GM19452 (cell line): ENCODE data around the gene ACD.

Experiments
- ATAC-seq: cut with Tn5 transposase; IDR thresholded peaks from one replicate; pipeline ENCODE4 v1.9.1; 2021; ENCODE audit not compliant: unreplicated experiment

ACD gene

GRCh38 chr16:67662653-67663010, 2.6 kb upstream of the ACD start:
- ATAC-seq: no peak

- ATAC-seq: no peak
Observed at GRCh38 chr16:67661886-67662652, 2.0 kb upstream of the ACD start.

- ATAC-seq: no peak
Observed at GRCh38 chr16:67661101-67661761, 1.2 kb upstream of the ACD start.

- peak; percentile 77 for ATAC-seq
Observed at GRCh38 chr16:67660564-67661028, 536 bp upstream of the ACD start, which contains the start of gene PARD6A. Gene PARD6A, plus strand, starts transcription at chr16:67660960. Its CDS starts 79 bp downstream, at chr16:67661039.

- no peak for ATAC-seq
Observed at GRCh38 chr16:67658849-67659674, 998 bp downstream of the ACD start.

GRCh38 chr16:67657751-67658518, 2.1 kb downstream of the ACD start:
- no peak for ATAC-seq

- no peak for ATAC-seq
Observed at GRCh38 chr16:67657017-67657608, 2.9 kb downstream of the ACD start.

- ATAC-seq: no peak
Observed at GRCh38 chr16:67656344-67657016, 3.6 kb downstream of the ACD start.

- no peak for ATAC-seq
Observed at GRCh38 chr16:67655363-67655762, 4.7 kb downstream of the ACD start.

GRCh38 chr16:67654403-67654911, 5.6 kb downstream of the ACD start:
- ATAC-seq: no peak

- ATAC-seq: no peak
Observed at GRCh38 chr16:67653789-67654402, 6.2 kb downstream of the ACD start.

GRCh38 chr16:67653128-67653788, 6.8 kb downstream of the ACD start:
- no peak for ATAC-seq

GRCh38 chr16:67652578-67653127, 7.4 kb downstream of the ACD start:
- no peak for ATAC-seq

- ATAC-seq: no peak
Observed at GRCh38 chr16:67651847-67652246, 8.2 kb downstream of the ACD start.

GRCh38 chr16:67651039-67651438, 9.0 kb downstream of the ACD start:
- ATAC-seq: no peak

- no peak for ATAC-seq
Observed at GRCh38 chr16:67650023-67650422, 10.0 kb downstream of the ACD start.

GRCh38 chr16:67649494-67649931, 10.5 kb downstream of the ACD start:
- no peak for ATAC-seq

- no peak for ATAC-seq
Observed at GRCh38 chr16:67648764-67649407, 11.2 kb downstream of the ACD start.
